Measurements from ENCODE around the gene SDK1. TPM values are rescaled to one million over a fixed set of nuclear protein-coding genes. Genes with fewer than 3 reads are reported as not detected.

SDK1 gene
- total and polyA plus RNA-seq, 4 donors, result 0.12 to 0.47 (median 0.36) TPM

- no peak overlapping the region for H3K27ac ChIP-seq (ENCODE audit: low read depth in 1 of 2, low read length in 2 of 2)
- no peaks in the 10 kb centered on the region for H3K27me3 ChIP-seq (ENCODE audit: control insufficient read depth in 4 of 4, insufficient read depth in 4 of 4, low read length in 3 of 4)
- 74% methylated on average over 1 of the region's 1 CpG for WGBS
- no peak for DNase-seq (ENCODE audit: low spot score)
- no peak overlapping the region for H3K4me3 ChIP-seq (ENCODE audit: low read depth in 1 of 3, low read length in 3 of 3)
- H3K9me3 ChIP-seq (ENCODE audit: control insufficient read depth in 4 of 4, low read length in 3 of 4), result peaks cover 0 to 7% (median under 1%) of the 10 kb centered on the region in 4 donors
- no peak overlapping the region for H3K9ac ChIP-seq (ENCODE audit: low read depth in 1 of 2, low read length in 2 of 2)
- H3K36me3 ChIP-seq (ENCODE audit: control insufficient read depth in 4 of 4, insufficient read depth in 3 of 4, low read depth in 1 of 4, low read length in 3 of 4), result no peaks in the 10 kb centered on the region
- TF ChIP-seq REST (IDR thresholded peaks at IDR 0.05), result no peak
- TF ChIP-seq NR2F2 (IDR thresholded peaks at IDR 0.05), result no peak
- TF ChIP-seq JUND (IDR thresholded peaks at IDR 0.05), result no peak
- no peak for TF ChIP-seq CTCF (IDR thresholded peaks at IDR 0.05; ENCODE audit: low read depth, low read length, missing input control)
- TF ChIP-seq RXRA (IDR thresholded peaks at IDR 0.05), result no peak
- TF ChIP-seq GABPA (IDR thresholded peaks at IDR 0.05 in 1 of 2, conservative IDR thresholded peaks at IDR 0.05 in 1 of 2), result no peak
- TF ChIP-seq YY1 (IDR thresholded peaks at IDR 0.05), result no peak
- no peak for TF ChIP-seq EGR1 (IDR thresholded peaks at IDR 0.05; ENCODE audit: low read depth in 2 of 2)
- no peak for TF ChIP-seq SP1 (IDR thresholded peaks at IDR 0.05)
- TF ChIP-seq FOXA1 (IDR thresholded peaks at IDR 0.05), result no peak
- no peaks in the 10 kb centered on the region for H3K4me1 ChIP-seq (ENCODE audit: control insufficient read depth in 4 of 4, insufficient read depth in 4 of 4, low read length in 3 of 4)
Observed at GRCh38 chr7:3552499-3552898, 251.4 kb downstream of the SDK1 start.

GRCh38 chr7:3558400-3558799, 257.3 kb downstream of the SDK1 start:
- no peaks in the 10 kb centered on the region for H3K27me3 ChIP-seq (ENCODE audit: control insufficient read depth in 4 of 4, insufficient read depth in 4 of 4, low read length in 3 of 4)

More at GRCh38 chr7:3558400-3558799, 257.3 kb downstream of the SDK1 start:
- H3K4me1 ChIP-seq (ENCODE audit: control insufficient read depth in 4 of 4, insufficient read depth in 4 of 4, low read length in 3 of 4), result no peaks in the 10 kb centered on the region
- TF ChIP-seq HNF4G (IDR thresholded peaks at IDR 0.05), result no peak
- no peak for TF ChIP-seq FOXA2 (IDR thresholded peaks at IDR 0.05)
- no peak for TF ChIP-seq ATF3 (IDR thresholded peaks at IDR 0.05)
- TF ChIP-seq FOXA1 (IDR thresholded peaks at IDR 0.05), result no peak
- TF ChIP-seq RXRA (IDR thresholded peaks at IDR 0.05), result no peak
- no peak for TF ChIP-seq GABPA (IDR thresholded peaks at IDR 0.05 in 1 of 2, conservative IDR thresholded peaks at IDR 0.05 in 1 of 2)
- TF ChIP-seq JUND (IDR thresholded peaks at IDR 0.05), result no peak
- no peak for TF ChIP-seq CTCF (IDR thresholded peaks at IDR 0.05; ENCODE audit: low read depth, low read length, missing input control)
- no peak for TF ChIP-seq TAF1 (conservative IDR thresholded peaks at IDR 0.05)
- TF ChIP-seq SP1 (IDR thresholded peaks at IDR 0.05), result no peak
- TF ChIP-seq MAX (IDR thresholded peaks at IDR 0.05), result no peak
- TF ChIP-seq YY1 (IDR thresholded peaks at IDR 0.05), result no peak
- no peak overlapping the region for H3K9ac ChIP-seq (ENCODE audit: low read depth in 1 of 2, low read length in 2 of 2)
- 80% methylated on average over 2 of the region's 2 CpGs for WGBS
- H3K4me3 ChIP-seq (ENCODE audit: low read depth in 1 of 3, low read length in 3 of 3), result no peak overlapping the region
- peaks cover 0 to 7% (median 2%) of the 10 kb centered on the region in 4 donors for H3K9me3 ChIP-seq (ENCODE audit: control insufficient read depth in 4 of 4, low read length in 3 of 4)
- no peaks in the 10 kb centered on the region for H3K36me3 ChIP-seq (ENCODE audit: control insufficient read depth in 4 of 4, insufficient read depth in 3 of 4, low read depth in 1 of 4, low read length in 3 of 4)
- DNase-seq (ENCODE audit: low spot score), result no peak
- H3K27ac ChIP-seq (ENCODE audit: low read depth in 1 of 2, low read length in 2 of 2), result no peak overlapping the region

All from liver (tissue), 9 donors.